LNCaP clone FGC (cell line): Measurements from ENCODE around the gene USP20.

Experiments used
- DNase-seq: peaks from one replicate; pipeline ENCODE4 v3.0.0-alpha.2; 2011; ENCODE audit warnings: low read depth
- H3K4me3 ChIP-seq: 2 replicates; pipeline ENCODE4 v1.5.1; 2011; ENCODE audit warnings: mild to moderate bottlenecking, low read depth, low read length, control low read depth
- CTCF ChIP-seq: IDR thresholded peaks from 2 replicates; pipeline ENCODE4 v1.5.1; 2012; ENCODE audit warnings: mild to moderate bottlenecking; ENCODE audit not compliant: control insufficient read depth, insufficient read depth; ENCODE audit errors: extremely low read depth

The USP20 gene

GRCh38 chr9:129894120-129894823 is 59.0 kb downstream of the USP20 start:
- no peak overlapping the region for H3K4me3 ChIP-seq
- no peak for DNase-seq
- no peak for TF ChIP-seq CTCF

- no peak for DNase-seq
- H3K4me3 ChIP-seq = no peak overlapping the region
- TF ChIP-seq CTCF = no peak
Measured at GRCh38 chr9:129895376-129896268, 60.4 kb downstream of the USP20 start.

- no peak for TF ChIP-seq CTCF
- no peak for DNase-seq
- no peak overlapping the region for H3K4me3 ChIP-seq
Measured at GRCh38 chr9:129897263-129897662, 62.0 kb downstream of the USP20 start.

GRCh38 chr9:129898185-129898584 is 62.9 kb downstream of the USP20 start:
- no peak for TF ChIP-seq CTCF
- no peak overlapping the region for H3K4me3 ChIP-seq
- no peak for DNase-seq

GRCh38 chr9:129899620-129900019 is 64.4 kb downstream of the USP20 start:
- H3K4me3 ChIP-seq = no peak overlapping the region
- no peak for DNase-seq
- no peak for TF ChIP-seq CTCF

GRCh38 chr9:129900263-129901027 is 65.2 kb downstream of the USP20 start:
- H3K4me3 ChIP-seq = no peak overlapping the region
- TF ChIP-seq CTCF = no peak
- DNase-seq = no peak
